CD4-positive, CD25-positive, alpha-beta regulatory T cell (primary cell): ENCODE data around the gene DLK1. TPM values are rescaled to one million over a fixed set of nuclear protein-coding genes. Genes with fewer than 3 reads are reported as not detected.

Experiments used
- ATAC-seq, 2 donors: fragments of 150-1000 bp; cut with Tn5 transposase; one replicate each; pipeline ENCODE4 v1.10.0; 2021; ENCODE audit warnings: low read depth in 2 of 2, moderate number of reproducible peaks in 2 of 2, moderate library complexity in 1 of 2
- DNase-seq, 3 donors: peaks; one replicate each; pipeline versions ENCODE4 v3.0.0 to v3.0.0-alpha.2; 2012 to 2022; ENCODE audit warnings: mixed read lengths in 1 of 3
- H3K27ac ChIP-seq: one replicate; pipeline ENCODE4 v1.7.0; 2013; ENCODE audit warnings: mild to moderate bottlenecking, low read length; ENCODE audit not compliant: insufficient read depth, poor library complexity, severe bottlenecking
- H3K27me3 ChIP-seq: one replicate; pipeline ENCODE4 v1.7.0; 2013; ENCODE audit warnings: low read length; ENCODE audit not compliant: control insufficient read depth, insufficient read depth
- H3K36me3 ChIP-seq: one replicate; pipeline ENCODE4 v1.7.0; 2013; ENCODE audit warnings: mild to moderate bottlenecking, low read length, moderate library complexity; ENCODE audit not compliant: control insufficient read depth, insufficient read depth
- H3K4me1 ChIP-seq: 2 replicates; pipeline ENCODE4 v1.7.0; 2013; ENCODE audit warnings: mild to moderate bottlenecking, low read length; ENCODE audit not compliant: insufficient read depth, control insufficient read depth, poor library complexity, severe bottlenecking
- H3K4me3 ChIP-seq: one replicate; pipeline ENCODE4 v1.7.0; 2013; ENCODE audit warnings: low read depth, mild to moderate bottlenecking, low read length, moderate library complexity
- H3K9me3 ChIP-seq, 2 experiments: 1 replicate in 1 of 2; 2 replicates in 1 of 2; pipeline ENCODE4 v1.7.0; 2013; ENCODE audit warnings: low read length in 2 of 2, mild to moderate bottlenecking in 1 of 2, moderate library complexity in 1 of 2; ENCODE audit not compliant: control insufficient read depth in 2 of 2
- H3K27ac Mint-ChIP-seq, 3 donors: one replicate each; pipeline ENCODE4 v1.8.0; 2020 to 2022; ENCODE audit warnings: mild to moderate bottlenecking in 3 of 3, mixed read lengths in 3 of 3, moderate library complexity in 2 of 3
- H3K27me3 Mint-ChIP-seq: one replicate; pipeline ENCODE4 v1.8.0; 2022; ENCODE audit warnings: mild to moderate bottlenecking, mixed read lengths
- H3K36me3 Mint-ChIP-seq: one replicate; pipeline ENCODE4 v1.8.0; 2020; ENCODE audit warnings: mixed read lengths
- H3K4me1 Mint-ChIP-seq, 4 donors: one replicate each; pipeline ENCODE4 v1.8.0; 2020 to 2022; ENCODE audit warnings: mixed read lengths in 4 of 4, mild to moderate bottlenecking in 1 of 4
- H3K4me3 Mint-ChIP-seq, 4 donors: one replicate each; pipeline ENCODE4 v1.8.0; 2020 to 2022; ENCODE audit warnings: mild to moderate bottlenecking in 4 of 4, mixed read lengths in 4 of 4, moderate library complexity in 3 of 4
- H3K9me3 Mint-ChIP-seq, 7 donors: one replicate each; pipeline ENCODE4 v1.8.0; 2020 to 2022; ENCODE audit warnings: mixed read lengths in 7 of 7, mild to moderate bottlenecking in 3 of 7, moderate library complexity in 2 of 7
- polyA plus RNA-seq, 4 donors: library from polyadenylated mRNA; unstranded; fragments of 300-500 nt; fragmentation: Illumina TruSeq; gene quantifications; one replicate each; pipeline ENCODE4 v1.2.3, GENCODE V29; 2021
- total RNA-seq: library from RNA; stranded (reverse); gene quantifications from one replicate; pipeline ENCODE4 v1.2.3, GENCODE V29; 2022

The DLK1 gene
- total and polyA plus RNA-seq, 5 donors from 2014 or later: not detected

DNA sequence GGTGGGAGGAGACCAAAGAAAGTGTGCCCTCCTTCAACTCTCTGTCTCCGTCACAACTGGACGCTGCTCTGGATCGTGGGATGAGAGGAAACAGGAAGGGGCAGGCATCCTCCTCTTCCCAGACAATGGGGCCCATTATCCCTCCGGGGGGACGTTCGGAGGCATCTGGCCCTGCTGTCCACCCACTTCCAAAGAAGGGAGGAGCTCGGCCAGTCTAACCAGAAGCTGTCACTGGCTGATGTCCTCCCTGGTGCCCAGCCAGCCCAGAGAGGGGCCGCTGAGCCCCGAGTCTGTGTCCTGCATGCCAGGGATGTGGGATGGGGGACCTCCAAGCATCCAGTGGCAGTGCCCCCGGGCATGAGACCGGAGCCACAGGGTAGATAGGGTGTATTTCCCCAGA is 59.4 kb downstream of the DLK1 start:
- no peaks in the 10 kb centered on the region for H3K9me3 ChIP-seq
- H3K36me3 ChIP-seq: no peaks in the 10 kb centered on the region
- DNase-seq: no peak
- H3K27me3 ChIP-seq: no peaks in the 10 kb centered on the region
- no peak overlapping the region for H3K27ac ChIP-seq
- Mint-ChIP-seq H3K27me3 (peaks cover 10% of the 10 kb centered on the region), H3K4me3 (no peak overlapping the region), H3K36me3 (no peaks in the 10 kb centered on the region), H3K9me3 (peaks cover 0 to 2% (median 0%) of the 10 kb centered on the region in 7 donors), H3K27ac (no peak overlapping the region), H3K4me1 (no peaks in the 10 kb centered on the region)
- no peaks in the 10 kb centered on the region for H3K4me1 ChIP-seq
- ATAC-seq: no peak
- no peak overlapping the region for H3K4me3 ChIP-seq

GRCh38 chr14:100786576-100787219 is 60.0 kb downstream of the DLK1 start:
- H3K27me3 ChIP-seq: no peaks in the 10 kb centered on the region
- H3K36me3 ChIP-seq: no peaks in the 10 kb centered on the region
- no peaks in the 10 kb centered on the region for H3K9me3 ChIP-seq
- no peak overlapping the region for H3K4me3 ChIP-seq
- Mint-ChIP-seq H3K36me3 (no peaks in the 10 kb centered on the region), H3K27me3 (peaks cover 10% of the 10 kb centered on the region), H3K9me3 (peaks cover 0 to 2% (median 0%) of the 10 kb centered on the region in 7 donors), H3K4me3 (no peak overlapping the region), H3K4me1 (no peaks in the 10 kb centered on the region), H3K27ac (no peak overlapping the region)
- DNase-seq: no peak
- no peaks in the 10 kb centered on the region for H3K4me1 ChIP-seq
- no peak overlapping the region for H3K27ac ChIP-seq
- no peak for ATAC-seq

- Mint-ChIP-seq H3K36me3 (no peaks in the 10 kb centered on the region), H3K27me3 (peaks cover 10% of the 10 kb centered on the region), H3K4me3 (no peak overlapping the region), H3K4me1 (no peaks in the 10 kb centered on the region), H3K27ac (no peak overlapping the region), H3K9me3 (peaks cover 0 to 2% (median 0%) of the 10 kb centered on the region in 7 donors)
- no peaks in the 10 kb centered on the region for H3K27me3 ChIP-seq
- no peak overlapping the region for H3K27ac ChIP-seq
- no peaks in the 10 kb centered on the region for H3K9me3 ChIP-seq
- H3K4me3 ChIP-seq: no peak overlapping the region
- ATAC-seq: no peak
- DNase-seq: no peak
- no peaks in the 10 kb centered on the region for H3K36me3 ChIP-seq
- H3K4me1 ChIP-seq: no peaks in the 10 kb centered on the region
Observed at GRCh38 chr14:100787659-100788058, 61.0 kb downstream of the DLK1 start.

Other genes with a start within 250 kb of the DLK1 start
- gene BEGAIN, start 139.5 kb upstream of the DLK1 start, total RNA-seq: 1.3 TPM
- gene BEGAIN, start 139.5 kb upstream of the DLK1 start, polyA plus RNA-seq: under 1 TPM in 3 of 4 donors, not detected in 1; 0.29 to 0.53 (median 0.47) TPM
- 0.10 TPM for gene MEG3, start 99.2 kb downstream of the DLK1 start, total RNA-seq
- not detected for gene MEG3, start 99.2 kb downstream of the DLK1 start, polyA plus RNA-seq
- not detected for gene RTL1, start 176.8 kb downstream of the DLK1 start, total RNA-seq
- not detected for gene RTL1, start 176.8 kb downstream of the DLK1 start, polyA plus RNA-seq